Measurements from ENCODE around the gene FNDC8. TPM values are rescaled to one million over a fixed set of nuclear protein-coding genes. Genes with fewer than 3 reads are reported as not detected.
A peak's percentile ranks its signal among the peaks of the same experiment; 100 is the strongest.
"Not testable (repeated sequence)": the region's sequence is repeated elsewhere in the genome, so short reads cannot be mapped to it uniquely, and the experiment has no call there.

The FNDC8 gene
- total RNA-seq, 2 experiments from 2014 or later = not detected

DNA sequence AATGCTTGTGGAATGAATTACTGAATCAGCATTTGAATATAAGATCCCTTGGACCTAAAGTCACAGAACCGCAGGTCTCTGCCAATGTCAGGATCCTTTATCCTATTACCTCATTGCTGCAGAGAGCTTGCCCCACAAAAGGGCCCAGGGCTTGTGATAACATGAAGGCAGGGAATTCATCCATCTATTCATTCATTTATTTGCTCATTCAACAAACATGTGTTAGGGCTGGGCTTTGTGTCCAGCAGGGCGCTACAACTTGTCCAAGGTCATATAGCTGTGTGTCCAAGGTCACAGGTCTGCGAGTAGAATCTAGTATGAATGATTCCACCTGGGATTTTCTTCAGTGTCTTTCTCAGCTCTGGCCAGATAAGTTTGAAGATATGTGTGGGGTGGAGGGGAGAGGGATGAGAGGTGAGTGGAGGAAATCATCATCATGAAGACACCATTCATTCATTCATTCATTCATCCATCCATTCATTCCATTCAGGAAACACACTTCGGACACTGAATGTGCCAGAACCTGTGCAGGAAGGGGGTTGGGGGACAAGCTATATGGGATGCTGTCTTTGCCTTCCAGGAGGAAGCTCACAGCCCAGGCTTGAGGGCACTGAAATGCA, 24.9 kb downstream of the FNDC8 start:
- no peaks in the 10 kb centered on the region for H3K9me3 Mint-ChIP-seq
- no peak overlapping the region for H3K27ac Mint-ChIP-seq
- H3K36me3 Mint-ChIP-seq = peaks cover 2% of the 10 kb centered on the region
- peaks cover 3% of the 10 kb centered on the region for H3K4me1 Mint-ChIP-seq
- no peaks in the 10 kb centered on the region for H3K27me3 Mint-ChIP-seq
- no peak for DNase-seq
- no peak overlapping the region for H3K4me3 Mint-ChIP-seq

- H3K27ac Mint-ChIP-seq = peak within 1 kb of the TSS; percentile 17
- H3K36me3 Mint-ChIP-seq = no peaks in the 10 kb centered on the region
- no peak for DNase-seq
Measured at GRCh38 chr17:35147375-35147905, 26.0 kb downstream of the FNDC8 start, which contains the start of gene UNC45B. UNC45B (plus strand) TSS chr17:35147817; CDS start chr17:35148264, 447 bp downstream.

DNA sequence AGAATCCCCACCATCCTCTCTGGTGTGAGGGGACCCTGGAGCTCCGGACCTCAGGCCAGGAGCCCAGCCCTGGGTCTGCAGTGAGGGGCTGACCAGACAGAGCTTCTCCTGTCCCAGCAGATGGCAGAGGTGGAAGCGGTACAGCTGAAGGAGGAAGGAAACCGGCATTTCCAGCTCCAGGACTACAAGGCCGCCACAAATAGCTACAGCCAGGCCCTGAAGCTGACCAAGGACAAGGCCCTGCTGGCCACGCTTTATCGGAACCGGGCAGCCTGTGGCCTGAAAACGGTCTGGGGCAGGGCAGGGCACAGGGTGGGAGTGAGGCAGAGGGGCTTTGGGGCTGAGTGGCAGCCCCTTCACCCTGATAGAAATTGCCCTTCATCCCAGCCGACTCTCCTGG, 26.7 kb downstream of the FNDC8 start:
- no peak overlapping the region for H3K4me3 Mint-ChIP-seq
- no peaks in the 10 kb centered on the region for H3K9me3 Mint-ChIP-seq
- no peak overlapping the region for H3K27ac Mint-ChIP-seq
- no peaks in the 10 kb centered on the region for H3K27me3 Mint-ChIP-seq
- no peaks in the 10 kb centered on the region for H3K36me3 Mint-ChIP-seq
- DNase-seq = no peak
- no peaks in the 10 kb centered on the region for H3K4me1 Mint-ChIP-seq

More at GRCh38 chr17:35147375-35147905, 26.0 kb downstream of the FNDC8 start, which contains the start of gene UNC45B:
- Mint-ChIP-seq H3K9me3 (no peaks in the 10 kb centered on the region), H3K27me3 (no peaks in the 10 kb centered on the region), H3K4me3 (no peak within 1 kb of the TSS), H3K4me1 (peaks cover 1% of the 10 kb centered on the region)

- no peaks in the 10 kb centered on the region for H3K36me3 Mint-ChIP-seq
- H3K4me1 Mint-ChIP-seq = no peaks in the 10 kb centered on the region
- no peaks in the 10 kb centered on the region for H3K27me3 Mint-ChIP-seq
- H3K27ac Mint-ChIP-seq = no peak overlapping the region
- H3K4me3 Mint-ChIP-seq = no peak overlapping the region
- no peaks in the 10 kb centered on the region for H3K9me3 Mint-ChIP-seq
- DNase-seq = no peak
Measured at GRCh38 chr17:35149941-35150340, 28.5 kb downstream of the FNDC8 start.

DNA sequence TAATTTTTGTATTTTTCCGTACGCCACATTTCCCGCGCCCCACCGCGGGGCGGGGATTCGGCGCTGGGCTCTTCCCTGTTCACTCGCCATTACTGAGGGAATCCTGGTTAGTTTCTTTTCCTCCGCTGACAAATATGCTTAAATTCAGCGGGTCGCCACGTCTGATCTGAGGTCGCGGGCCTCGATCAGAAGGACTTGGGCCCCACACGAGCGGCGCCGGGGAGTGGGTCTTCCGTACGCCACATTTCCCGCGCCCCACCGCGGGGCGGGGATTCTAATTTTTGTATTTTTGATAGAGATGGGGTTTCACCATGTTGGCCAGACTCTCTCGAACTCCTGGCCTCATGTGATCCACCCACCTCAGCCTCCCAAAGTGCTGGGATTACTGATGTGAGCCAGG, 29.7 kb downstream of the FNDC8 start:
- not testable (repeated sequence) for H3K36me3 Mint-ChIP-seq

GRCh38 chr17:35152421-35153140, 31.2 kb downstream of the FNDC8 start:
- no peak for DNase-seq
- Mint-ChIP-seq H3K4me1 (peaks cover 2% of the 10 kb centered on the region), H3K4me3 (no peak overlapping the region), H3K27ac (no peak overlapping the region), H3K36me3 (no peaks in the 10 kb centered on the region), H3K9me3 (no peaks in the 10 kb centered on the region), H3K27me3 (no peaks in the 10 kb centered on the region)

More for the DNA sequence above, 29.7 kb downstream of the FNDC8 start:
- H3K27me3 Mint-ChIP-seq, H3K27ac Mint-ChIP-seq, H3K4me1 Mint-ChIP-seq, H3K9me3 Mint-ChIP-seq, DNase-seq, H3K4me3 Mint-ChIP-seq: not testable (repeated sequence)

DNA sequence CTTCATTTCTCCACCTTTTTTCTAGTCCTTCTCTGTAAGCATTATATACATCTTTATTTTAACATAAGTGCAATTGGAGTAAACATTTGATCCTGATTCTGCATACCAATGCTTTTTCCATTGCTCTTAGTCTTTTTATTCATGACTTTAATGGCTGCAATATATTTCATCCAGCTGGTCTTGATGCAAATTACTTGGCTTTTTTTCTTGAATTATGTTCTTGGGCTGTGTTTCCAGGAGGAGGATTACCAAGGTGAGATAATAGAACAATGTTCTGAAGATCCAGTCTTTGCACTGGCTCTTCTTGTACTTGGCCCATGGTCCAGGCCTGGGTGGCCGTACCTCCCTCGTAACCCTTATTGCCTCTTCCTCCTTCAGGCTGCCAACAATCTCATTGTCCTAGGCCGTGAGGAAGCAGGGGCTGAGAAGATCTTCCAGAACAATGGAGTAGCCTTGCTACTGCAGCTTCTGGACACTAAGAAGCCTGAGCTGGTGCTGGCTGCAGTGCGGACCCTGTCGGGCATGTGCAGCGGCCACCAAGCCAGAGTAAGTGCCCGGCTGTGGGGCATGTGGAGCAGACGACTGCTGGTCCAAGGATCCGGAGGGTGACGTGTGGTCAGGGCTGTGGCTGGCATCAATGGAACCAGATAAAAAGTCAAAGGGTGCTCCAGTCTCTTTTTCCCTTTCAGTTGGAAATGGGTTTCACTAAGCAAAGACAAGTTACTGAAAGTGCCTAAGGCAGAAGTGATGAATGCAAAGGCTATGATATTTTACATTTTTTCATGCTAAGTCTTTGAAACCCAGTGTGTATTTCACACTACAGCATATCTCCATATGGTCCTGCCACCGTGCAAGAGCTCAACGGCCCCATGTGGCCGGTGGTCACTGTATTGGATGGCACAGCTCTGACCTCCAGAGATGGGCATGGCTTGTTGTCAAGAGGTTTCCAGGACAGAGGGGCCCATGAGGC, 33.1 kb downstream of the FNDC8 start:
- Mint-ChIP-seq H3K27ac (no peak overlapping the region), H3K36me3 (no peaks in the 10 kb centered on the region), H3K4me3 (no peak overlapping the region), H3K27me3 (no peaks in the 10 kb centered on the region), H3K9me3 (no peaks in the 10 kb centered on the region), H3K4me1 (peaks cover 5% of the 10 kb centered on the region)
- DNase-seq = no peak

DNA sequence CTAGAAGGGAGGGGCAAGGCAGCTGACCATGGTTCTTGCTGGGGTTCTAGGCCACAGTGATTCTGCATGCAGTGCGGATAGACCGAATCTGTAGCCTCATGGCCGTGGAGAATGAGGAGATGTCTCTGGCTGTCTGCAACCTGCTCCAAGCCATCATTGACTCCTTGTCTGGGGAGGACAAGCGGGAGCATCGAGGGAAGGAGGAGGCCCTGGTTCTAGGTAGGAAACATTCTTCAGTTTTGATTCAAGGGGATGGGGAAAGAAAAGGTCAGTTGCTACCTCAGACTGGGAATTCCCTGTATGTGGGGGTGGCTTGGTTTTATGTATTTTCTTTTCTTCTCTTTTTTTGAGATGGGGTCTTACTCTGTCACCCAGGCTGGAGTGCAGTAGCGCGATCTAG, 33.8 kb downstream of the FNDC8 start:
- H3K4me1 Mint-ChIP-seq = peaks cover 11% of the 10 kb centered on the region
- no peaks in the 10 kb centered on the region for H3K27me3 Mint-ChIP-seq
- DNase-seq = no peak
- H3K36me3 Mint-ChIP-seq = no peaks in the 10 kb centered on the region
- no peak overlapping the region for H3K4me3 Mint-ChIP-seq
- H3K9me3 Mint-ChIP-seq = no peaks in the 10 kb centered on the region
- H3K27ac Mint-ChIP-seq = no peak overlapping the region

DNA sequence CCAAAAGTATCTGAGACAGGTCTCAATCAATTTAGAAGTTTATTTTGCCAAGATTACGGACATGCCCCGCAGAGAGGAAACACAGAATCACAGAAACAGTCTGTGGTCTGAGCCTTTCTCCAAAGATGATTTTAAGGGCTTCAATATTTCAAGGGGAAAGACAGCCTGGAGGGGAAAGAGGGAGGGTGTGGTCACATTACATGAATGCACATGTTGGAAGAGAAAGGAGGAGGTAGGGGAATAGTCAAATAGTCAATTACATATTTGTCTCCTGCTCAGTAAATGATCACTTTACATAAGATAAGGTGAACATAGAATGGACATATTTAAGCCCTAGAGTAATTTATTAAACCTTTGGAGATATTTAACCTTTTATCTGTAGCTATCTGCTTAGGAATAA, 38.5 kb downstream of the FNDC8 start:
- Mint-ChIP-seq H3K27me3 (no peaks in the 10 kb centered on the region), H3K4me1 (peaks cover 34% of the 10 kb centered on the region), H3K36me3 (no peaks in the 10 kb centered on the region), H3K4me3 (no peak overlapping the region), H3K27ac (no peak overlapping the region), H3K9me3 (no peaks in the 10 kb centered on the region)
- DNase-seq = no peak

DNA sequence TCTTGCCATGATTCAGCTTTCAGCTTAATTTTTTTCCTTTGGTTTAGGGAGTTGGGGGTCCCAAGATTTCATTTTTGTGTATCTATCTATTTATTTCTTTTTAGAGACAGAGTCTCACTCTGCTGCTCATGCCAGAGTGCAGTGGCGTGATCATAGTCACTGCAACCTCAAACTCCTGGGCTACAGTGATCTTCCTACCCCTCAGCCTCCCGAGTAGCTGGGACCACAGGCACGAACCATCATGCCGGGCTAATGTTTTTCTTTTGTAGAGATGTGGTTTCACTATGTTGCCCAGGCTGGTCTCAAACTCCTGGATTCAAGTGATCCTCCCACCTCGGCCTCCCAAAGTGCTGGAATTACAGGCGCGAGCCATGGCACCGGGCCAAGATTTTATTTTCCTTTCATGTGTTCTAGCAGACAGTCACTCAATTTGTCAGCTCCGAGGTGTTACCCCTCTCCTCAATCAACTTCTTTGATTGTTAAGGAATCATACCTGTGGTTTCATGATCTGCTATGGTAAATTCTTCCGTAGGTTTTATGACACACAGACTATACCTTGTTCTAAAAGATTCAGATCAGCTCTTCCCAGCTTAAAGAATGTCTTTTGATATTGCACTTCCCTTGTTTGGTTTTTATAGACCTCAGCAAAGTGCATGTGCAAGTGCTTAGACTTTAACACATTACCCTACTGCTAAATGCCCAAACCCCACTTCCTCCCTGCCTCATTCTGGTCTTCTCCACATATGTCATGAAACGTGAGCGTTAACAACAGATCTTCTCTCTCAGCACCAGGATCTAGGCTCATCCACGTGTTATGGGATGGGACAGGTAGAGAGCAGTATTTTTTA, 39.2 kb downstream of the FNDC8 start:
- no peaks in the 10 kb centered on the region for H3K36me3 Mint-ChIP-seq
- peak; percentile 14 for DNase-seq
- H3K4me3 Mint-ChIP-seq = peak overlapping the region; percentile 2
- H3K27me3 Mint-ChIP-seq = no peaks in the 10 kb centered on the region
- H3K27ac Mint-ChIP-seq = no peak overlapping the region
- H3K4me1 Mint-ChIP-seq = peaks cover 37% of the 10 kb centered on the region
- H3K9me3 Mint-ChIP-seq = no peaks in the 10 kb centered on the region

DNA sequence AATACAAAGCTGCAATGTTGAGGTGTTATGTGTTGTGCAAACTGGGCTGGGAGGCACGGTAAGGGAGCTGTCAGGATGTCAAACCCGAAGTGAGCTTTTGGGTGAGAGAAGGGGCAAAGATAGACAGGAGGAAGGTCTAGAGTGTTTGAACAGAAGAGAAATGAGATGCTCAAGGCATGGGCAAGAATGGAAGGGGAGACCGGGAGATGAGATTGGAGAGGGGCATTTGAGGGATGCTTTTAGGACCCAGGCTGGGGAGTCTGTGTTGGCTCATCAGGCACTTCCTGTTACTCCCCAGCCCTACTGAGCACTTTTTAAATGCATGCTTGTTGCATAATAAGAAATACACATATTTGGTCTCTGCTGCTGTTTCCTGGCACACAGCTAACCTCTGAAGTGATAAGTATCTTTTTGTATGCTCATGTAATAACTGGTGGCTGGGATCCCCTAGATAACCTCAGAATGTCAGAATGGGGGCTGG, 39.9 kb downstream of the FNDC8 start:
- Mint-ChIP-seq H3K27ac (peak overlapping the region; percentile 1), H3K9me3 (no peaks in the 10 kb centered on the region), H3K4me3 (peak overlapping the region; percentile 2)

GRCh38 chr17:35162755-35163154, 41.3 kb downstream of the FNDC8 start:
- DNase-seq = no peak
- H3K27me3 Mint-ChIP-seq = no peaks in the 10 kb centered on the region
- H3K9me3 Mint-ChIP-seq = no peaks in the 10 kb centered on the region
- no peak overlapping the region for H3K27ac Mint-ChIP-seq
- H3K4me1 Mint-ChIP-seq = peaks cover 37% of the 10 kb centered on the region
- no peak overlapping the region for H3K4me3 Mint-ChIP-seq
- no peaks in the 10 kb centered on the region for H3K36me3 Mint-ChIP-seq

More for the DNA sequence above, 39.9 kb downstream of the FNDC8 start:
- H3K27me3 Mint-ChIP-seq = no peaks in the 10 kb centered on the region
- peaks cover 37% of the 10 kb centered on the region for H3K4me1 Mint-ChIP-seq
- DNase-seq = no peak
- no peaks in the 10 kb centered on the region for H3K36me3 Mint-ChIP-seq

- DNase-seq = no peak
- peaks cover 37% of the 10 kb centered on the region for H3K4me1 Mint-ChIP-seq
- H3K36me3 Mint-ChIP-seq = no peaks in the 10 kb centered on the region
- no peaks in the 10 kb centered on the region for H3K9me3 Mint-ChIP-seq
- H3K27me3 Mint-ChIP-seq = no peaks in the 10 kb centered on the region
- H3K4me3 Mint-ChIP-seq = no peak overlapping the region
- H3K27ac Mint-ChIP-seq = no peak overlapping the region
Measured at GRCh38 chr17:35163886-35164285, 42.5 kb downstream of the FNDC8 start.

DNA sequence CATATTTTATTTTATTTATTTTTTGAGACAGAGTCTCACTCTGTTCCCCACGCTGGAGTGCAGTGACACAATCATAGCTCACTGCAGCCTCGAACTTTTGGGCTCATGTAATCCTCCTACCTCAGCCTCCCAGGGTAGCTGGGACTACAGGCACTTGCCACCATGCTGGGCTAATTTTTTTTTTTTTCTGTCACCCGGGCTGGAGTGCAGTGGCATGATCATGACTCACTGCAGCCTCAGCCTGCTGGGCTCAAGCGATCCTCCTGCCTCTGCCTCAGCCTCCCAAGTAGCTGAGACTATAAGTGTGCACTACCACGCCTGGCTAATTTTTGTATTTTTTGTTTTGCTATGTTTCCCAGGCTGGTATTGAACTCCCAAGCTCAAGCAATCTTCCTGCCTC, 43.3 kb downstream of the FNDC8 start:
- no peak for DNase-seq
- Mint-ChIP-seq H3K4me3 (no peak overlapping the region), H3K36me3 (no peaks in the 10 kb centered on the region), H3K9me3 (no peaks in the 10 kb centered on the region), H3K4me1 (peaks cover 33% of the 10 kb centered on the region), H3K27me3 (no peaks in the 10 kb centered on the region), H3K27ac (no peak overlapping the region)
